Muscle of leg (tissue), 11 donors: ENCODE measurements around the gene MATR3. TPM values are rescaled to one million over a fixed set of nuclear protein-coding genes. Genes with fewer than 3 reads are reported as not detected.

Experiments used
- DNase-seq: peaks from one replicate; pipeline ENCODE4 v3.0.0; 2013
- H3K27ac ChIP-seq: one replicate; pipeline ENCODE4 v1.5.1; 2013; ENCODE audit warnings: mild to moderate bottlenecking, low read length, control low read depth
- H3K27me3 ChIP-seq: one replicate; pipeline ENCODE4 v1.6.1; 2013; ENCODE audit warnings: low read length; ENCODE audit not compliant: control insufficient read depth, insufficient read depth
- H3K36me3 ChIP-seq: one replicate; pipeline ENCODE4 v1.6.1; 2013; ENCODE audit warnings: low read length; ENCODE audit not compliant: control insufficient read depth, insufficient read depth
- H3K4me1 ChIP-seq: one replicate; pipeline ENCODE4 v1.6.1; 2013; ENCODE audit warnings: low read length; ENCODE audit not compliant: control insufficient read depth, insufficient read depth
- H3K4me3 ChIP-seq: one replicate; pipeline ENCODE4 v1.5.1; 2013; ENCODE audit warnings: low read length, control low read depth
- H3K9me3 ChIP-seq: replicated peaks from 2 replicates; pipeline ENCODE4 v1.6.1; 2013; ENCODE audit warnings: low read depth, low read length; ENCODE audit not compliant: control insufficient read depth
- WGBS: methylation state at CpG from one replicate; pipeline ENCODE4 v1.1.5; 2013; ENCODE audit warnings: missing lambda C conversion rate; ENCODE audit not compliant: insufficient coverage; 5-methylcytosine and 5-hydroxymethylcytosine counted together
- polyA plus RNA-seq, 8 donors: library from polyadenylated mRNA; unstranded; fragments of 120-200 nt; gene quantifications; one replicate each; pipeline versions ENCODE4 v1.2.1 to v1.2.3, GENCODE V29; 2013; ENCODE audit warnings: inconsistent platforms in 1 of 8, low replicate concordance in 1 of 8; ENCODE audit not compliant: insufficient read length in 8 of 8, insufficient read depth in 1 of 8
- total RNA-seq: library from RNA; stranded (reverse); fragments of 120-200 nt; gene quantifications from one replicate; pipeline ENCODE4 v1.2.4, GENCODE V29; 2013

Gene MATR3
- total and polyA plus RNA-seq, 9 donors = 255 to 369 (median 304) TPM

GRCh38 chr5:139271201-139272027, 22.1 kb upstream of the MATR3 start:
- peaks cover 5% of the 10 kb centered on the region for H3K36me3 ChIP-seq
- no peaks in the 10 kb centered on the region for H3K9me3 ChIP-seq
- no peak for DNase-seq
- no peak overlapping the region for H3K27ac ChIP-seq
- H3K4me3 ChIP-seq = no peak overlapping the region
- no CpG with 5 or more reads among the region's 4 CpGs for WGBS
- peaks cover 2% of the 10 kb centered on the region for H3K27me3 ChIP-seq
- H3K4me1 ChIP-seq = peaks cover 22% of the 10 kb centered on the region

GRCh38 chr5:139272471-139273321, 20.8 kb upstream of the MATR3 start:
- Histone ChIP-seq H3K9me3 (no peaks in the 10 kb centered on the region), H3K4me3 (no peak overlapping the region), H3K27ac (no peak overlapping the region), H3K4me1 (peaks cover 22% of the 10 kb centered on the region), H3K36me3 (peaks cover 5% of the 10 kb centered on the region), H3K27me3 (peaks cover 2% of the 10 kb centered on the region)
- WGBS = 80% methylated on average over 3 of the region's 6 CpGs
- no peak for DNase-seq

GRCh38 chr5:139273322-139273571, 20.3 kb upstream of the MATR3 start:
- peak overlapping the region; percentile 61 for H3K4me3 ChIP-seq
- H3K36me3 ChIP-seq = peaks cover 9% of the 10 kb centered on the region
- WGBS = 3% methylated on average over 3 of the region's 3 CpGs
- H3K4me1 ChIP-seq = peaks cover 22% of the 10 kb centered on the region
- peak overlapping the region; percentile 63 for H3K27ac ChIP-seq
- DNase-seq = no peak
- H3K27me3 ChIP-seq = peaks cover 2% of the 10 kb centered on the region
- no peaks in the 10 kb centered on the region for H3K9me3 ChIP-seq

DNA sequence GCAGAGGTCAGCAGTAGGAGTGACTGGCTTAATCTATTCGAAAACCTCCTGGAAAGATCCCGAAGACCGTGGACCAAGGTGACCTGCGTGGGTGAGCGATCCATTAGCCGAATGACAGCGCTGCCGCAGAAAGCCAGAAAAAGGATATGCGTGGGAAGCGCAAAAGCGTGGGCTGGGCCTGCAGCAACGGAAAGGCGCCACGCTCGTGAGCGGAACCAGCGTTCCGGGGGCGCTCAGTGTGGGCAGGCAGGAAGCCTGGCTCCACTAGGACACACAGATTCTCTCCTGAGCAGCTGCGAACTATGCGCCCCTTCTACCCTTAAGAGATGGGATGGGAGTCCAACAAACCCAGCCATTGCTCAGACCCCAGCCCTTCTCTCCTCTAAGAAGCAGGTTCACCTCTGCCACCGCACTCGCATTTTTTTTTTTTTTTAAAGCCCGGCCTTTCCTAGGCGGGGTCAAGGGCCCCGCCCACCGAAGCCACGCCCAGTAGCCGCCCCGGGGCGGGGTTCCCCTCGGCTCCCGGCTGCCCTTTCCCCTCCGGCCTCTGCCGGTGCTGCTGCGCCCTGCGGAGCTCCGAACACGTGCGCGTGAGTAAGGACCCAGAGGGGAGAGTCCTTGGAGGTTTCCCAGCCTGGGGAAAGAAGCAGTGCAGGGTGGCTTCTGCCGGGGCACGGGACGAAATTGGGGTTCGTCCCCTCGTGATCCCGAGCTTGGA, 19.8 kb upstream of the MATR3 start:
- H3K9me3 ChIP-seq = no peaks in the 10 kb centered on the region
- peaks cover 14% of the 10 kb centered on the region for H3K36me3 ChIP-seq
- peak overlapping the region; percentile 61 for H3K4me3 ChIP-seq
- 1% methylated on average over 34 of the region's 47 CpGs for WGBS
- peak; percentile 85 for DNase-seq
- H3K4me1 ChIP-seq = peaks cover 19% of the 10 kb centered on the region
- peaks cover 2% of the 10 kb centered on the region for H3K27me3 ChIP-seq
- peak overlapping the region; percentile 67 for H3K27ac ChIP-seq

GRCh38 chr5:139275536-139275935, 18.0 kb upstream of the MATR3 start:
- H3K36me3 ChIP-seq = peaks cover 20% of the 10 kb centered on the region
- H3K9me3 ChIP-seq = no peaks in the 10 kb centered on the region
- no peak overlapping the region for H3K27ac ChIP-seq
- peaks cover 2% of the 10 kb centered on the region for H3K27me3 ChIP-seq
- H3K4me1 ChIP-seq = peaks cover 18% of the 10 kb centered on the region
- DNase-seq = no peak
- H3K4me3 ChIP-seq = no peak overlapping the region
- 92% methylated on average over 2 of the region's 4 CpGs for WGBS

DNA sequence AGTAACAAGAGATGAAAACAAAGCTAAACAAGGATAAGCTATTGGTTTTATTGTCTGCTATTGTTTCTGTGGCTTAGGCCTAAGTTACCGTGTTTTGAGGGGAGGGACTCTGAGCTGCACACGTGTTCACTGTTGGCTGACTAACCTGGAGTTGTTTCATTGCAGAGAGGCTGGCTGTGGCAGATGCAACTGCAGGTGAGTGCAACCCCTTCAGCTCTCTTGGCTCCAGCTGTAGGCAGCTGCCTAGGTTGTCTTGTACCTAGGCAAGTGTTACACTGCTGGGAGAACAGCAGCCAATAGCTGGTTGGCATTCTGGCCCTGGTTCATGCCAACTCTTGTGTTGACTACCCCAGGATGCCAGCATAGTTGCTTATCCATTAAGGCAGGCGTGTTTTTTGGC, 17.6 kb upstream of the MATR3 start:
- 38% methylated on average over 2 of the region's 3 CpGs for WGBS
- Histone ChIP-seq H3K4me1 (peaks cover 18% of the 10 kb centered on the region), H3K4me3 (no peak overlapping the region), H3K27ac (no peak overlapping the region), H3K27me3 (peaks cover 2% of the 10 kb centered on the region), H3K9me3 (no peaks in the 10 kb centered on the region), H3K36me3 (peaks cover 22% of the 10 kb centered on the region)
- DNase-seq = no peak

DNA sequence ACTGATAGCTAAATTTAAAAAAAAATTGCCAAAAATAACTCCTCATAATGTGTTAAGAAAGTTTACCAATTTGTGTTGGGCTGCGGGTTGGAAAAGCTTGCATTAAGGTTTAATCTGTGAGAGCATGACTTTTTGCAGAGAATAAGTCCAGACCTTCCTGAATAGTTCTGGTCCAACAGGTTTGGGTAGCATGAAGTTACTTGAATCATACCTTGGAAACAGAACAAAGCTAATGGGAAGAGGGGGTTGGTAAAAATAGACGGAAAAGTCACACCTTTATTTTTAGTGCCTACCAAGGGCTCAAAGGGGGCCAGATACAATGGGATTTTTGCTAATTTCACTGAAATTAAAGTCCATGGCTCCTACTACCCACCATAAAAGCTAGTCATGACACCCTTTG, 17.1 kb upstream of the MATR3 start:
- DNase-seq = no peak
- 80% methylated on average over 1 of the region's 2 CpGs for WGBS
- Histone ChIP-seq H3K4me1 (peaks cover 18% of the 10 kb centered on the region), H3K27me3 (peaks cover 2% of the 10 kb centered on the region), H3K4me3 (no peak overlapping the region), H3K27ac (no peak overlapping the region), H3K36me3 (peaks cover 22% of the 10 kb centered on the region), H3K9me3 (no peaks in the 10 kb centered on the region)

DNA sequence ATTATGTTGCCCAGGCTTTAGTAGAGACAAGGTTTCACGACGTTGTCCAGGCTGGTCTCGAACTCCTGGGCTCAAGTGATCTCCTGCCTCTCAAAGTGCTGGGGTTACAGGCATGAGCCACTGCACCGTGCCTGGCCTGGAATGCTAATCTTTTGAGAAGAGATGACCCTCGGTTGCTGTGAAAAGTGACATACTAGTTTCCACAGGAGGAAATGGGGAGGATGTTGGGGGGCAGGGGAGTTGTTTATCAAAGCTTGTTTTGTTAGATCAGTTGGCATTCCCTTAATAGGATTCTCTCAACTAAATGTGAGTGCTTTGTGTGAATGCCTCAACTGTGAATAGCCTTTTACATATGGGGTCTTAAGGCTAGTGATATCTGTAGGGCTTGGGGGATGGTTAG, 16.4 kb upstream of the MATR3 start:
- Histone ChIP-seq H3K36me3 (peaks cover 22% of the 10 kb centered on the region), H3K27me3 (peaks cover 2% of the 10 kb centered on the region), H3K9me3 (no peaks in the 10 kb centered on the region), H3K4me1 (peaks cover 18% of the 10 kb centered on the region), H3K4me3 (no peak overlapping the region), H3K27ac (no peak overlapping the region)
- DNase-seq = no peak
- 53% methylated on average over 5 of the region's 5 CpGs for WGBS

DNA sequence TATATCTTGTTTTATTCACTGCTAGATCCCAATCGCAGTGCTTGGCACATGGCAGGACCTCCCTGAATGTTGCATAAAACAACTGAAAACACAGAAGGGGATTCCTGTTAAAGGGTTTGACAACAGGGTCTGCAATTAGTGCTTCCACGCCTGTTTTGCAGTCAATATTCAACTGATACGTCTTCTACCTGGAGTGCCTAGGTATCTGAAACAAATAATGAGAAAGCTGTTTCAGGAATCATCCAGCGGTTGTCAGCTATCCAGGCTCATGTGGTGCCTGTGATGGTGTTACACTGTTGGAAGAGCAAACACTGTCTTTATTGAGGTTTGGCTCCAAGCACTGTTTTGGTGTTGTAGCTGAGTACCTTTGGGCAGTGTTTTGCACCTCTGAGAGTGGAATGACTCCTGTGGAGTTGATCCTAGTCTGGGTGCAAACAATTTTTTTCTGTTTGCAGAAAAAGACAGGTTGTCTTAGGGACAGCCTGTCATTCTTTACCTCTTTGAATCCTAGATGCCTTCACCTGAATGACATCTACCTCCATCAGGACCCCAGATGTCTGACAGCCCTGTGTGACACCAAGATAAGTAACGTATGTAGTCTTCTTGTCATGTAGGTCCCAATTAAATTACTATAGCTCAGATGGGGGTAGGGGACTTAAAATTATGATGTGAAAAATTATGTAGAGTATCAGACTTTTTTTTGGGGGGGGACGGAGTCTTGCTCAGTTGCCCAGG, 14.8 kb upstream of the MATR3 start:
- Histone ChIP-seq H3K9me3 (no peaks in the 10 kb centered on the region), H3K4me3 (no peak overlapping the region), H3K36me3 (peaks cover 25% of the 10 kb centered on the region), H3K4me1 (peaks cover 6% of the 10 kb centered on the region), H3K27ac (no peak overlapping the region), H3K27me3 (no peaks in the 10 kb centered on the region)
- DNase-seq = no peak
- WGBS = 89% methylated on average over 5 of the region's 6 CpGs

- Histone ChIP-seq H3K36me3 (peaks cover 22% of the 10 kb centered on the region), H3K27ac (no peak overlapping the region), H3K4me1 (no peaks in the 10 kb centered on the region), H3K9me3 (no peaks in the 10 kb centered on the region), H3K4me3 (no peak overlapping the region), H3K27me3 (no peaks in the 10 kb centered on the region)
- no peak for DNase-seq
Measured at GRCh38 chr5:139282197-139282557, 11.4 kb upstream of the MATR3 start.
